ENCODE results near the gene TEX55.
"Not testable (repeated sequence)": the region's sequence is repeated elsewhere in the genome, so short reads cannot be mapped to it uniquely, and the experiment has no call there.

TEX55 gene

GRCh38 chr3:119122350-119122749 is 23.6 kb upstream of the TEX55 start:
- no peak overlapping the region for H3K4me2 ChIP-seq (ENCODE audit: insufficient read depth, low read length)
- H3K4me1 ChIP-seq (ENCODE audit: insufficient read depth, low read length), result no peaks in the 10 kb centered on the region
- no peak for ATAC-seq (ENCODE audit: insufficient read depth, low read depth)
- no peak overlapping the region for H2AFZ ChIP-seq (ENCODE audit: low read depth, low read length)
- DNase-seq, result no peak
- H3K4me3 ChIP-seq (ENCODE audit: low read depth in 1 of 2, low read length in 2 of 2), result no peak overlapping the region
- H3K9me3 ChIP-seq (ENCODE audit: insufficient read depth, low read length, severe bottlenecking), result peaks cover 4% of the 10 kb centered on the region
- TF ChIP-seq EZH2 (IDR thresholded peaks at IDR 0.05; ENCODE audit: borderline replicate concordance, low read depth, low read length, severe bottlenecking) (no peak), CTCF (IDR thresholded peaks at IDR 0.05; ENCODE audit: borderline replicate concordance, extremely low read depth, low read length, poor library complexity, severe bottlenecking) (no peak)
- H3K27ac ChIP-seq (ENCODE audit: low read length), result no peak overlapping the region
- no peaks in the 10 kb centered on the region for H3K79me2 ChIP-seq (ENCODE audit: insufficient read depth, low read length)
- no peaks in the 10 kb centered on the region for H3K36me3 ChIP-seq (ENCODE audit: insufficient read depth, low read length)
- H4K20me1 ChIP-seq (ENCODE audit: insufficient read depth, low read length), result no peaks in the 10 kb centered on the region
- no peaks in the 10 kb centered on the region for H3K27me3 ChIP-seq (ENCODE audit: insufficient read depth, low read length, poor library complexity)
- no peak overlapping the region for H3K9ac ChIP-seq (ENCODE audit: low read depth, low read length)

- ATAC-seq (ENCODE audit: insufficient read depth, low read depth) (no peak), DNase-seq (no peak)
- H3K4me3 ChIP-seq (ENCODE audit: low read depth in 1 of 2, low read length in 2 of 2), result no peak overlapping the region
- H2AFZ ChIP-seq (ENCODE audit: low read depth, low read length), result no peak overlapping the region
- no peaks in the 10 kb centered on the region for H3K36me3 ChIP-seq (ENCODE audit: insufficient read depth, low read length)
- H3K27me3 ChIP-seq (ENCODE audit: insufficient read depth, low read length, poor library complexity), result no peaks in the 10 kb centered on the region
- H3K4me1 ChIP-seq (ENCODE audit: insufficient read depth, low read length), result no peaks in the 10 kb centered on the region
- no peak overlapping the region for H3K9ac ChIP-seq (ENCODE audit: low read depth, low read length)
- no peaks in the 10 kb centered on the region for H3K79me2 ChIP-seq (ENCODE audit: insufficient read depth, low read length)
- no peak overlapping the region for H3K27ac ChIP-seq (ENCODE audit: low read length)
- no peak overlapping the region for H3K4me2 ChIP-seq (ENCODE audit: insufficient read depth, low read length)
- H4K20me1 ChIP-seq (ENCODE audit: insufficient read depth, low read length), result no peaks in the 10 kb centered on the region
- H3K9me3 ChIP-seq (ENCODE audit: insufficient read depth, low read length, severe bottlenecking), result no peaks in the 10 kb centered on the region
- TF ChIP-seq CTCF (IDR thresholded peaks at IDR 0.05; ENCODE audit: borderline replicate concordance, extremely low read depth, low read length, poor library complexity, severe bottlenecking) (no peak), EZH2 (IDR thresholded peaks at IDR 0.05; ENCODE audit: borderline replicate concordance, low read depth, low read length, severe bottlenecking) (no peak)
Measured at GRCh38 chr3:119125342-119125741, 20.6 kb upstream of the TEX55 start.

GRCh38 chr3:119125742-119126504 is 20.0 kb upstream of the TEX55 start:
- ATAC-seq (ENCODE audit: insufficient read depth, low read depth) (no peak), DNase-seq (no peak)
- TF ChIP-seq CTCF (IDR thresholded peaks at IDR 0.05; ENCODE audit: borderline replicate concordance, extremely low read depth, low read length, poor library complexity, severe bottlenecking), result no peak
- no peak for TF ChIP-seq EZH2 (IDR thresholded peaks at IDR 0.05; ENCODE audit: borderline replicate concordance, low read depth, low read length, severe bottlenecking)
- Histone ChIP-seq H3K4me2 (ENCODE audit: insufficient read depth, low read length) (no peak overlapping the region), H3K9me3 (ENCODE audit: insufficient read depth, low read length, severe bottlenecking) (no peaks in the 10 kb centered on the region), H3K9ac (ENCODE audit: low read depth, low read length) (no peak overlapping the region), H3K27me3 (ENCODE audit: insufficient read depth, low read length, poor library complexity) (no peaks in the 10 kb centered on the region), H4K20me1 (ENCODE audit: insufficient read depth, low read length) (no peaks in the 10 kb centered on the region), H3K4me3 (ENCODE audit: low read depth in 1 of 2, low read length in 2 of 2) (no peak overlapping the region), H3K27ac (ENCODE audit: low read length) (no peak overlapping the region), H3K4me1 (ENCODE audit: insufficient read depth, low read length) (no peaks in the 10 kb centered on the region), H3K36me3 (ENCODE audit: insufficient read depth, low read length) (no peaks in the 10 kb centered on the region), H2AFZ (ENCODE audit: low read depth, low read length) (no peak overlapping the region), H3K79me2 (ENCODE audit: insufficient read depth, low read length) (no peaks in the 10 kb centered on the region)

- H2AFZ ChIP-seq (ENCODE audit: low read depth, low read length); H4K20me1 ChIP-seq (ENCODE audit: insufficient read depth, low read length); H3K4me3 ChIP-seq (ENCODE audit: low read depth in 1 of 2, low read length in 2 of 2); DNase-seq; H3K4me1 ChIP-seq (ENCODE audit: insufficient read depth, low read length); H3K4me2 ChIP-seq (ENCODE audit: insufficient read depth, low read length); H3K27ac ChIP-seq (ENCODE audit: low read length); H3K79me2 ChIP-seq (ENCODE audit: insufficient read depth, low read length); ATAC-seq (ENCODE audit: insufficient read depth, low read depth); H3K9ac ChIP-seq (ENCODE audit: low read depth, low read length); H3K9me3 ChIP-seq (ENCODE audit: insufficient read depth, low read length, severe bottlenecking); H3K27me3 ChIP-seq (ENCODE audit: insufficient read depth, low read length, poor library complexity); H3K36me3 ChIP-seq (ENCODE audit: insufficient read depth, low read length): not testable (repeated sequence)
Measured at GRCh38 chr3:119130291-119130690, 15.7 kb upstream of the TEX55 start.

- not testable (repeated sequence) for H3K79me2 ChIP-seq (ENCODE audit: insufficient read depth, low read length); H3K4me3 ChIP-seq (ENCODE audit: low read depth in 1 of 2, low read length in 2 of 2); H3K4me1 ChIP-seq (ENCODE audit: insufficient read depth, low read length); H2AFZ ChIP-seq (ENCODE audit: low read depth, low read length); H3K36me3 ChIP-seq (ENCODE audit: insufficient read depth, low read length); H3K27ac ChIP-seq (ENCODE audit: low read length); DNase-seq; H3K27me3 ChIP-seq (ENCODE audit: insufficient read depth, low read length, poor library complexity); H3K9ac ChIP-seq (ENCODE audit: low read depth, low read length); H4K20me1 ChIP-seq (ENCODE audit: insufficient read depth, low read length); ATAC-seq (ENCODE audit: insufficient read depth, low read depth); H3K9me3 ChIP-seq (ENCODE audit: insufficient read depth, low read length, severe bottlenecking); H3K4me2 ChIP-seq (ENCODE audit: insufficient read depth, low read length)
Measured at GRCh38 chr3:119132291-119132690, 13.7 kb upstream of the TEX55 start.

GRCh38 chr3:119139360-119139759 is 6.6 kb upstream of the TEX55 start:
- H3K4me2 ChIP-seq (ENCODE audit: insufficient read depth, low read length); H3K27me3 ChIP-seq (ENCODE audit: insufficient read depth, low read length, poor library complexity); H4K20me1 ChIP-seq (ENCODE audit: insufficient read depth, low read length); ATAC-seq (ENCODE audit: insufficient read depth, low read depth); H3K27ac ChIP-seq (ENCODE audit: low read length); H2AFZ ChIP-seq (ENCODE audit: low read depth, low read length); H3K4me1 ChIP-seq (ENCODE audit: insufficient read depth, low read length); H3K9ac ChIP-seq (ENCODE audit: low read depth, low read length); H3K9me3 ChIP-seq (ENCODE audit: insufficient read depth, low read length, severe bottlenecking); H3K79me2 ChIP-seq (ENCODE audit: insufficient read depth, low read length); H3K4me3 ChIP-seq (ENCODE audit: low read depth in 1 of 2, low read length in 2 of 2); H3K36me3 ChIP-seq (ENCODE audit: insufficient read depth, low read length); DNase-seq: not testable (repeated sequence)
